RKO (cell line): ENCODE data around the gene IPP.
"Not testable (repeated sequence)": the region's sequence is repeated elsewhere in the genome, so short reads cannot be mapped to it uniquely, and the experiment has no call there.

Experiments used
- DNase-seq: peaks from one replicate; pipeline ENCODE4 v3.0.0-alpha.2; 2016; ENCODE audit warnings: low spot score

Gene IPP

GRCh38 chr1:45684402-45684801 is 66.1 kb downstream of the IPP start:
- DNase-seq = no peak

- no peak for DNase-seq
These were observed 67.5 kb downstream of the IPP start for GRCh38 chr1:45682942-45683341.

DNA sequence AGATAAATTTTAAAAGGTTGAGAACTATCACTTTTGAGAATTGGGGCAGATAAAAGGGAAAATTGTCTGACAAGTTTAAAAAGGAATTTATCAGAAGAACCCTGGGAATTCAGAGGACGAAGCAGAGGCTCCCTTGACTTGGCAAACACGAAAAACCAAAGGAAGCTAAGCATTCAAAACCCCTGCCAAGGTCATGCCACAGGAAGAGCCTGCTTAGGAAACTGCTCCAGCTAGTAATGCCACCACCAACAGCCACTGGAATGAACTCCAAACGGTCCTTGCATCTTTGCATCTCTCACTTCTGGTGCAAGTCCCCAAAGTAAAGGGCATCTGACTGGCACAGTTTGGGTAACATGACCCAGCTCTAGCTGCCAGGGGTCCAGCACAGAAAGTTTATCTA is 71.3 kb downstream of the IPP start:
- DNase-seq = no peak

- DNase-seq = no peak
These were observed 72.0 kb downstream of the IPP start for GRCh38 chr1:45678489-45678888.

- no peak for DNase-seq
These were observed 72.7 kb downstream of the IPP start for GRCh38 chr1:45677751-45678245.

DNA sequence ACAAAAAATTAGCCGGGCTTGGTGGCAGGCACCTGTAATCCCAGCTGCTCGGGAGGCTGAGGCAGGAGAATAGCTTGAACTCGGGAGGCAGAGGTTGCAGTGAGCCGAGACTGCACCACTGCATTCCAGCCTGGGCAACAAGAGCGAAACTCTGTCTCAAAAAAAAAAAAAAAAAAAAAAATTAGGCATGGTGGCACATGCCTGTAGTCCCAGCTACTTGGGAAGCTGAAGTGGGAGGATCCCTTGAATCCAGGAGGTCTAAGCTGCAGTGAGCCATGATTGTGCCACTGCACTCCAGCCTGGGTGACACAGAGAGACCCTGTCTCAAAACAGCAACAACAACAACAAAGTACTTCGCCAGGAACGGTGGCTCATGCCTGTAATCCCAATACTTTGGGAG is 73.9 kb downstream of the IPP start:
- not testable (repeated sequence) for DNase-seq

- DNase-seq = no peak
These were observed 76.0 kb downstream of the IPP start for GRCh38 chr1:45674478-45674877.

GRCh38 chr1:45673956-45674355 is 76.5 kb downstream of the IPP start:
- DNase-seq = no peak

- DNase-seq = no peak
These were observed 80.4 kb downstream of the IPP start for GRCh38 chr1:45669859-45670655.

GRCh38 chr1:45669379-45669778 is 81.1 kb downstream of the IPP start:
- DNase-seq = no peak

DNA sequence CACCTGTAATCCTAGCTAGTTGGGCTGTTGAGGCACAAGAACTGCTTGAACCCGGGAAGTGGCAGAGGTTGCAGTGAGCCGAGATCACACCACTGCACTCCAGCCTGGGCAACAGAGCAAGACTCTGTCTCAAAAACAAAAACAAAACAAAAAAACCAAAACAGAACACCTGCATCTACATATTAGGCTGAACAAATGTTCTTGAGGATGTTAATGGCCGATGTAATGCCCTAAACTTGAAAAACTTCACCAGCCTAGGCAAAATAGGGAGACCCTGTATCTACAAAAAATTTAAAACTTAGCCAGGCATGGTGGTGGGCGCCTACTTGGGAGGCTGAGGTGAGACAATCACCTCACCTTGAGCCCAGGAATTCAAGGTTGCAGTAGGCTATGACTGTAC is 81.9 kb downstream of the IPP start:
- no peak for DNase-seq

DNA sequence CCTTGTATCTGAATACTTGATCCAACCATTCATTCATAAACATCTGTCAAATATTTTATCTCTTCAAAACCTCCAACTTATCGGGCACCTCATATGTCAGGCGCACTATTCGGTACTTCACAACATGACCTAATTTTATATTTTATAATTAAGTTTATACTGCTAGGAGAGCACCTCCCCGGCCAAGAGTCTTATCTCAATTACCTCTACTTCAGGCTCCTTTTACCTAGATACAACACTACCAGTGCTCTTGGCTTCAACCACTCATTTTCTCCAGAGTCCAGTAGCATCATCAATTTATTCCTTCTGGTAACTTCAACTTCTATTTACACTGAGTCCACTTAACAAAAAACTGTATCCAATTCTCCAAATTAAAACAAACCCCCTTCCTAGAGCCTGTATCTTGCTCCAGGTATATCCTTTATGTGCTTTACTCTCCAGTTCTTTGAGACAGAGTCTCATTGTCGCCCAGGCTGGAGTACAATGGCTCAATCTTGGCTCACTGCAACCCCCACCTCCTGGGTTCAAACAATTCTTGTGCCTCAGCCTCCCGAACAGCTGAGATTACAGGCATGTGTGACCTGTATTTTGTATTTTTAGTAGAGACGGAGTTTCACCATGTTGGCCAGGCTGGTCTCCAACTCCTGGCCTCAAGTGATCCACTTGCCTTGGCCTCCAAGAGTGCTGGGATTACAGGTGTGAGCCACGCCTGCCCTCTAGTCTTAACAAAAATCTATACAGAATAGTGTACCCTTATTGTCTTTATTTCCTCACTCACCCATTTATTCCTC is 82.9 kb downstream of the IPP start:
- no peak for DNase-seq

DNA sequence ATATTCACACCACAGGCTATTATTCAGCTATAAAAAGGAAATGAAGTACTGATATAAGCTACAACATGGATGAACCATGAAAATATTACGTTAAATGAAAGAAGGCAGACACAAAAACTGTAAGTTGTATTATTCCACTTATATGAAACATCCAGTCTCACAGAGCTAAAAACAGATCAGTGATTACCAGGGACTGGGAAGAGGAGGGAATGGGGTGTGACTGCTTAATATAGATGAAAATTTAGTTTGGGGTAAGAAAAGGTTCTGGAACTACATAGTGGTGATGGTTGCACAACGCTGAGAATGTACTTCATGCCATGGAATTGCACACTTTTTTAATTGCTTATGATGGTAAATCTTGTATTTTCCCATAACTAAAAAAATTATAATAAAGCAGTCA is 83.6 kb downstream of the IPP start:
- DNase-seq = no peak

GRCh38 chr1:45660336-45660735 is 90.1 kb downstream of the IPP start:
- no peak for DNase-seq

- no peak for DNase-seq
These were observed 91.2 kb downstream of the IPP start for GRCh38 chr1:45659222-45659621.

DNA sequence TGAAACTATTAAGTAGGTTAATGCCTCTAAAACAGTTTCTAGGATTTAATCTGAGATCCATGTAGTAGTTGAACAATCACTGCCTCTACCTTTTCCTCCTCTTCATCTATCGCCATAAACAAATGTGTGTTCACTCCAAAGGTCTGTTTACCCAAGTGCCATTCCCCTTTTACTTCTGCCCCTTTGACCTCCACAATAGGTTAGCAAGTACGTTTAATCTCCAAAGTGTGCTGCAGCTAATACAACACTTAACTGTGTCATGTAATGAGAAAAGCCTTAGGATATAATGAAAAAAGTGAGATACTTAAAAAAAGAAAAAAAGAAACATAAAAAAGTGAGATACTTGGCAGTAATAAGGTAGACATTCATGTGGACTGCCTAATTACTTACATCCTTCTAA is 92.3 kb downstream of the IPP start:
- DNase-seq = no peak

GRCh38 chr1:45656573-45657226 is 93.8 kb downstream of the IPP start:
- DNase-seq = no peak

- DNase-seq = no peak
These were observed 95.7 kb downstream of the IPP start for GRCh38 chr1:45654540-45655280.
